PC-9 (cell line): ENCODE data around the gene PRRC2A. TPM values are rescaled to one million over a fixed set of nuclear protein-coding genes. Genes with fewer than 3 reads are reported as not detected.

Source experiments
- BruUV-seq: library from RNA; stranded (reverse); fragments of 400-500 nt; replicated peaks from 2 replicates; lab custom pipeline; 2021; lab: Mats Ljungman, UMichigan
- CTCF ChIA-PET: fragments of 300-600 bp; sonication (Branson Sonifier 250); formaldehyde crosslinking; loops from one replicate; lab custom pipeline; 2022; ENCODE audit warnings: antibody characterized with exemption; lab: Charles Lee
- POLR2A ChIA-PET: fragments of 300-600 bp; sonication (Branson Sonifier 250); formaldehyde crosslinking; loops from one replicate; lab custom pipeline; 2022; ENCODE audit warnings: antibody characterized with exemption; ENCODE audit not compliant: unreplicated experiment; lab: Charles Lee
- DNase-seq, 2 experiments: peaks; one replicate each; pipeline versions ENCODE4 v3.0.0 to v3.0.0-alpha.2; 2015 to 2022; ENCODE audit warnings: mixed read lengths in 1 of 2
- H2AFZ ChIP-seq: fragments of 200-600 bp; sonication (generic); 2 replicates; pipeline ENCODE4 v1.8.1; 2017; ENCODE audit warnings: antibody characterized with exemption
- H3F3A ChIP-seq: fragments of 200-600 bp; sonication (generic); 2 replicates; pipeline ENCODE4 v1.8.1; 2017; ENCODE audit warnings: antibody characterized with exemption, mild to moderate bottlenecking, low read depth; ENCODE audit not compliant: insufficient read depth
- H3K27ac ChIP-seq: fragments of 200-600 bp; sonication (generic); 2 replicates; pipeline ENCODE4 v1.6.1; 2016; ENCODE audit warnings: mixed run types
- H3K27me3 ChIP-seq: fragments of 200-600 bp; sonication (generic); 2 replicates; pipeline ENCODE4 v1.6.1; 2016; ENCODE audit warnings: low read depth, mixed run types; ENCODE audit not compliant: insufficient read depth
- H3K36me3 ChIP-seq: fragments of 200-600 bp; sonication (generic); 2 replicates; pipeline ENCODE4 v1.6.1; 2016; ENCODE audit warnings: low read depth, mixed run types
- H3K4me1 ChIP-seq: fragments of 200-600 bp; sonication (generic); replicated peaks from 2 replicates; pipeline ENCODE4 v1.6.1; 2016; ENCODE audit warnings: mixed run types; ENCODE audit not compliant: insufficient read depth
- H3K4me2 ChIP-seq: fragments of 200-600 bp; sonication (generic); 2 replicates; pipeline ENCODE4 v1.6.1; 2017; ENCODE audit warnings: mixed run types
- H3K4me3 ChIP-seq: fragments of 200-600 bp; sonication (generic); 2 replicates; pipeline ENCODE4 v1.6.1; 2016; ENCODE audit warnings: mixed run types
- H3K79me2 ChIP-seq: fragments of 200-600 bp; sonication (generic); 2 replicates; pipeline ENCODE4 v1.6.1; 2017; ENCODE audit warnings: low read depth, mixed run types
- H3K9me2 ChIP-seq: fragments of 200-600 bp; sonication (generic); 2 replicates; pipeline ENCODE4 v1.8.1; 2017; ENCODE audit warnings: mild to moderate bottlenecking; ENCODE audit not compliant: insufficient read depth
- H3K9me3 ChIP-seq: fragments of 200-600 bp; sonication (generic); 2 replicates; pipeline ENCODE4 v1.8.1; 2016; ENCODE audit warnings: low read depth; ENCODE audit not compliant: insufficient read depth
- H4K20me1 ChIP-seq: fragments of 200-600 bp; sonication (generic); 2 replicates; pipeline ENCODE4 v1.8.1; 2017; ENCODE audit not compliant: insufficient read depth
- CTCF ChIP-seq: fragments of 200-600 bp; sonication (generic); conservative IDR thresholded peaks from 2 replicates; pipeline ENCODE4 v1.6.1; 2017; ENCODE audit warnings: mixed run types, antibody characterized with exemption, mild to moderate bottlenecking, moderate library complexity
- EZH2 ChIP-seq: fragments of 200-600 bp; sonication (generic); IDR thresholded peaks from 2 replicates; pipeline ENCODE4 v1.8.0; 2017; ENCODE audit warnings: antibody characterized with exemption, low read depth
- intact Hi-C: fragments of 100-400 bp; cut with micrococcal nuclease; formaldehyde crosslinking; loops from one replicate; pipeline ENCODE4 v1.10.0; 2022; ENCODE audit not compliant: unreplicated experiment
- total RNA-seq: library from RNA; stranded (reverse); gene quantifications from 2 replicates; pipeline ENCODE4 v1.2.3, GENCODE V29; 2021

PRRC2A gene
- total RNA-seq, 1 experiment from 2014 or later, result 192 TPM

- Histone ChIP-seq H3K4me2 (no peak within 1 kb of the TSS), H3K9me2 (no peaks in the 10 kb centered on the region), H3K27me3 (0 out of 2 replicates have a peak, but pooled peaks cover 5% of the 10 kb centered on the region), H3F3A (peaks cover 5% of the 10 kb centered on the region; the same call in 1 of the 2 replicates), H4K20me1 (no peaks in the 10 kb centered on the region), H3K36me3 (no peaks in the 10 kb centered on the region), H3K4me3 (no peak within 1 kb of the TSS), H3K9me3 (no peaks in the 10 kb centered on the region), H3K27ac (no peak within 1 kb of the TSS), H3K79me2 (no peaks in the 10 kb centered on the region), H2AFZ (no peak within 1 kb of the TSS), H3K4me1 (0 out of 2 replicates have a peak, but pooled peaks cover 5% of the 10 kb centered on the region)
- BruUV-seq, result no TSS peak
- intact Hi-C loops, result no loop called here
- ChIA-PET POLR2A (interaction anchor here (0.6 kb wide), 2 partner anchors 25 to 1388 kb away, joined by 5 to 6 read pairs; no protein-coding TSS in a partner anchor), CTCF (no interaction called here)
- TF ChIP-seq EZH2, result no peak
- no peak for TF ChIP-seq CTCF
- DNase-seq, result no peak
Observed at GRCh38 chr6:31575335-31575901, 45.1 kb upstream of the PRRC2A start, which contains the start of gene TNF. Gene TNF (plus strand): TSS chr6:31575565. CDS start chr6:31575742, 177 bp downstream.

GRCh38 chr6:31575952-31576685 is 44.4 kb upstream of the PRRC2A start:
- no peaks in the 10 kb centered on the region for H4K20me1 ChIP-seq
- H3K9me2 ChIP-seq, result no peaks in the 10 kb centered on the region
- POLR2A ChIA-PET, result no interaction called here
- no peaks in the 10 kb centered on the region for H3K9me3 ChIP-seq
- H3K4me2 ChIP-seq, result no peak overlapping the region
- H3K4me3 ChIP-seq, result no peak overlapping the region
- H3K79me2 ChIP-seq, result no peaks in the 10 kb centered on the region
- H3F3A ChIP-seq, result peaks cover 5% of the 10 kb centered on the region; the same call in 1 of the 2 replicates
- DNase-seq, result no peak
- CTCF ChIA-PET, result interaction anchor here (1.5 kb wide), 1 partner anchor 20 kb away, joined by 3 read pairs; no protein-coding TSS in a partner anchor
- TF ChIP-seq CTCF (no peak), EZH2 (no peak)
- H3K27ac ChIP-seq, result no peak overlapping the region
- H2AFZ ChIP-seq, result no peak overlapping the region
- no TSS peak for BruUV-seq
- H3K27me3 ChIP-seq, result 0 out of 2 replicates have a peak, but pooled peaks cover 5% of the 10 kb centered on the region
- intact Hi-C loops, result no loop called here
- H3K36me3 ChIP-seq, result no peaks in the 10 kb centered on the region
- 0 out of 2 replicates have a peak, but pooled peaks cover 5% of the 10 kb centered on the region for H3K4me1 ChIP-seq

- ChIA-PET POLR2A (no interaction called here), CTCF (interaction anchor here (0.5 to 1.5 kb wide), 4 partner anchors 19 to 589 kb away, joined by 3 to 7 read pairs (median 4); no protein-coding TSS in a partner anchor)
- no TSS peak for BruUV-seq
- Histone ChIP-seq H3K9me3 (no peaks in the 10 kb centered on the region), H3K4me1 (0 out of 2 replicates have a peak, but pooled peaks cover 5% of the 10 kb centered on the region), H3K4me2 (no peak overlapping the region), H3K9me2 (no peaks in the 10 kb centered on the region), H3K27me3 (0 out of 2 replicates have a peak, but pooled peaks cover 5% of the 10 kb centered on the region), H3K79me2 (no peaks in the 10 kb centered on the region), H3K36me3 (no peaks in the 10 kb centered on the region), H4K20me1 (no peaks in the 10 kb centered on the region), H3K27ac (no peak overlapping the region), H3K4me3 (no peak overlapping the region), H2AFZ (no peak overlapping the region), H3F3A (peaks cover 5% of the 10 kb centered on the region; the same call in 1 of the 2 replicates)
- intact Hi-C loops, result no loop called here
- no peak for DNase-seq
- TF ChIP-seq CTCF, result no peak
- no peak for TF ChIP-seq EZH2
Observed at GRCh38 chr6:31576897-31577578, 43.5 kb upstream of the PRRC2A start.
